Testis (tissue), 2 donors: ENCODE measurements around the gene C10orf120.

Experiments
- POLR2A ChIP-seq: fragments of 450-650 bp; IDR thresholded peaks from one replicate; pipeline ENCODE4 v1.6.1; 2017; ENCODE audit warnings: antibody characterized with exemption, mild to moderate bottlenecking, moderate library complexity
- TF ChIP-seq, protein P1 (sequence below), 3 experiments: fragments of 450-650 bp in 2 of 3; fragments of 200-600 bp in 1 of 3; sonication (generic) in 1 of 3; IDR thresholded peaks; one replicate each; pipeline ENCODE4 v1.5.1; 2016 to 2019; ENCODE audit warnings: antibody characterized with exemption in 3 of 3, mild to moderate bottlenecking in 2 of 3, moderate library complexity in 1 of 3

DNA sequence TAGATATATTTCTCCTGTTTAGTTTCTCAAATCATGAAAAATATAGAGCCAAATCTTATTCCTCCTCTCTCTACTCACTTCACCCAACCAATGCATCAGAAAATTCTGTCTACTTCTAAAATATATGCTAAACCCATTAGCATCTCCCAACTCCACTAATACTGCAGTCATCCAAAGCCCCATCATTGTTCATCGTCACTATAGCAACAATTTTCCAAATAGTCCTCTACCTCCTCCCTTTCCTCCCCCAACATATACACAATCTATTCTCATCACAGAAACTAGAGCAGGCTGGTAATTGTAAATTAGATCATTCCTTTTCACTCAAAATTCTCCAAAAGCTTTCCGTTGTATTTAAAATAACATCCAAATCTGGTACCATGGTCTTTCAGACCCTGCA lies 38.4 kb upstream of the C10orf120 start:
- TF ChIP-seq, protein P1, sequence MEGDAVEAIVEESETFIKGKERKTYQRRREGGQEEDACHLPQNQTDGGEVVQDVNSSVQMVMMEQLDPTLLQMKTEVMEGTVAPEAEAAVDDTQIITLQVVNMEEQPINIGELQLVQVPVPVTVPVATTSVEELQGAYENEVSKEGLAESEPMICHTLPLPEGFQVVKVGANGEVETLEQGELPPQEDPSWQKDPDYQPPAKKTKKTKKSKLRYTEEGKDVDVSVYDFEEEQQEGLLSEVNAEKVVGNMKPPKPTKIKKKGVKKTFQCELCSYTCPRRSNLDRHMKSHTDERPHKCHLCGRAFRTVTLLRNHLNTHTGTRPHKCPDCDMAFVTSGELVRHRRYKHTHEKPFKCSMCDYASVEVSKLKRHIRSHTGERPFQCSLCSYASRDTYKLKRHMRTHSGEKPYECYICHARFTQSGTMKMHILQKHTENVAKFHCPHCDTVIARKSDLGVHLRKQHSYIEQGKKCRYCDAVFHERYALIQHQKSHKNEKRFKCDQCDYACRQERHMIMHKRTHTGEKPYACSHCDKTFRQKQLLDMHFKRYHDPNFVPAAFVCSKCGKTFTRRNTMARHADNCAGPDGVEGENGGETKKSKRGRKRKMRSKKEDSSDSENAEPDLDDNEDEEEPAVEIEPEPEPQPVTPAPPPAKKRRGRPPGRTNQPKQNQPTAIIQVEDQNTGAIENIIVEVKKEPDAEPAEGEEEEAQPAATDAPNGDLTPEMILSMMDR (IDR thresholded peaks at IDR 0.05), result no peak
- no peak for TF ChIP-seq POLR2A
